Stimulated activated CD8-positive, alpha-beta memory T cell treated with anti-CD3 and anti-CD28 coated beads, Interleukin-7, amount 100 ng/mL, for 4 hours (primary cell): ENCODE measurements around the gene STX16.

ENCODE experiments used
- DNase-seq, 2 donors: peaks; one replicate each; pipeline ENCODE4 v3.0.0-alpha.2; 2020; ENCODE audit warnings: low read depth in 2 of 2

Gene STX16

GRCh38 chr20:58650776-58651558 lies at the start of gene STX16:
Gene STX16 (plus strand): TSS chr20:58651283. CDS start chr20:58652007, 724 bp downstream.
- DNase-seq = peak; percentile 72 to 81

- DNase-seq = no peak
These were observed 49.0 kb upstream of the STX16 start for GRCh38 chr20:58602124-58602523.

- no peak for DNase-seq
These were observed 47.4 kb upstream of the STX16 start for GRCh38 chr20:58603721-58604120.

- DNase-seq = no peak
These were observed 46.8 kb upstream of the STX16 start for GRCh38 chr20:58604128-58604881.

GRCh38 chr20:58605292-58606065 lies 45.6 kb upstream of the STX16 start:
- no peak for DNase-seq

GRCh38 chr20:58606184-58606583 lies 44.9 kb upstream of the STX16 start:
- DNase-seq = no peak

- no peak for DNase-seq
These were observed 42.8 kb upstream of the STX16 start for GRCh38 chr20:58608096-58608840.

GRCh38 chr20:58609026-58609425 lies 42.1 kb upstream of the STX16 start:
- no peak for DNase-seq

GRCh38 chr20:58610071-58610800 lies 40.8 kb upstream of the STX16 start:
- no peak for DNase-seq

- DNase-seq = no peak
These were observed 40.3 kb upstream of the STX16 start for GRCh38 chr20:58610811-58611210.

GRCh38 chr20:58611236-58612030 lies 39.6 kb upstream of the STX16 start:
- DNase-seq = no peak

- DNase-seq = no peak
These were observed 38.9 kb upstream of the STX16 start for GRCh38 chr20:58612121-58612691.

- DNase-seq = no peak
These were observed 37.8 kb upstream of the STX16 start for GRCh38 chr20:58613061-58613854.

GRCh38 chr20:58614366-58614765 lies 36.7 kb upstream of the STX16 start:
- no peak for DNase-seq

GRCh38 chr20:58614984-58615760 lies 35.9 kb upstream of the STX16 start:
- DNase-seq = no peak

- no peak for DNase-seq
These were observed 34.7 kb upstream of the STX16 start for GRCh38 chr20:58616411-58616810.

GRCh38 chr20:58617158-58617557 lies 33.9 kb upstream of the STX16 start:
- DNase-seq = no peak
